Erythroblast (primary cell): ENCODE results near the gene DDAH2.

ENCODE experiments used
- DNase-seq, 2 experiments: peaks; one replicate each; lab custom pipeline; 2025; lab: John Stamatoyannopoulos, UW
- GATA1 ChIP-seq: IDR thresholded peaks from 2 replicates; pipeline ENCODE4 v1.6.1; 2011; ENCODE audit warnings: low read depth, mild to moderate bottlenecking, control low read depth, low read length, moderate library complexity
- POLR2A ChIP-seq: IDR thresholded peaks from 2 replicates; pipeline ENCODE4 v1.6.1; 2011; ENCODE audit warnings: mild to moderate bottlenecking, low read length

Gene DDAH2

GRCh38 chr6:31730631-31731086 lies 1.6 kb upstream of the DDAH2 start:
- no peak for DNase-seq
- TF ChIP-seq GATA1: no peak
- TF ChIP-seq POLR2A: no peak

GRCh38 chr6:31729979-31730630 lies 1.0 kb upstream of the DDAH2 start:
- peak; percentile 87 to 88 for DNase-seq
- no peak for TF ChIP-seq GATA1
- peak; percentile 54 for TF ChIP-seq POLR2A

GRCh38 chr6:31729515-31729978 lies 448 bp upstream of the DDAH2 start:
- TF ChIP-seq GATA1 (no peak), POLR2A (peak; percentile 64)
- DNase-seq: peak; percentile 84 to 89

DNA sequence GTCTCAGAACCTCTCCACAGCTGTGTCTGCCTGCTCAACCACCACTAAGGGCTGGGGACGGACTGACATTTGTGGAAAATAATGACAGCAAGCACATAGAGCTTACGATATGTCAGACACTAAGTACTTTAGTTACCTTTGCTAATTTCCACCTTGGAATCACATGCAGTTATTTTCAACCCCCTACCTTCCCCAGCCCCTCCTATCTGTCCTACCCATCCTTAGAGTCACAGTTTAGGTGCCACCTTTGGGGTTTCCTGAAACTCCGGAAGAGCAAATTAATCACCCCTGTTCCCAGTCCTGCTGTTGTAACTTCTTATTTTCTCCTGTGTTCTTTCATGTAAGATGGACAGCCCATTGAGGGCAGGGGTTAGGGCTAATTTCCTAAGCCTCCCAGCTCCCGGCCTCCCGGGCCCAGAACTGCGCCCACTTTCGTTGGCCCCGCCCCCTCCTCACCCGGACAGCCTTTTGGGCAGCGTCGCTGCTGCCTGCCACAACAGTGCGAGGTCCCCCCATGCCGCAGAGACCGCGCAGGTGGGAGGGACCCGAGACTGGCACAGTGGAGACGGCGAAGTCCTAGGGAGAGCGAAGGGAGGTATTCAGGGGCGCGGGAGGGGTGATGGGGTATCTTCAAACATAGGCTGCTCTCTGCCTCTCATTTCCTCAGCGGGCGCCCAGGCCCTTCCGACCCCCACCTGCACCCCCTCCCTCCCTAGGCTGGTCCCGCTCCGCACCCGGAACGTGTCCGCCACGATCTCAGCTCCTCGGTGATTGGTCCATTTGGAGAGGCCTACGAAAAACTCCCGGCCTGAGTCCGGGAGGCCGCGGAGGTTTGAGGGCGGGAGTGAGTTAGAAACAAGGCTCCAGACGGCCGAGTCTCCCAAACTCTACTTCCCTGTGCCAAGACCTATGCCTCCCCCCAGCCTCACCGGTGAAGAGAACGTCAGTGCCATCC lies 1.1 kb downstream of the DDAH2 start:
- no peak for DNase-seq
- no peak for TF ChIP-seq POLR2A
- TF ChIP-seq GATA1: no peak

- TF ChIP-seq POLR2A (peak; percentile 30), GATA1 (no peak)
- peak; percentile 39 to 68 for DNase-seq
Observed at GRCh38 chr6:31727034-31727716, 1.9 kb downstream of the DDAH2 start.

- no peak for TF ChIP-seq POLR2A
- no peak for TF ChIP-seq GATA1
- DNase-seq: peak in 1 of 2 experiments; percentile 34
Observed at GRCh38 chr6:31725502-31726350, 3.4 kb downstream of the DDAH2 start.

- TF ChIP-seq GATA1 (no peak), POLR2A (no peak)
- no peak for DNase-seq
Observed at GRCh38 chr6:31723980-31724691, 5.0 kb downstream of the DDAH2 start.

DNA sequence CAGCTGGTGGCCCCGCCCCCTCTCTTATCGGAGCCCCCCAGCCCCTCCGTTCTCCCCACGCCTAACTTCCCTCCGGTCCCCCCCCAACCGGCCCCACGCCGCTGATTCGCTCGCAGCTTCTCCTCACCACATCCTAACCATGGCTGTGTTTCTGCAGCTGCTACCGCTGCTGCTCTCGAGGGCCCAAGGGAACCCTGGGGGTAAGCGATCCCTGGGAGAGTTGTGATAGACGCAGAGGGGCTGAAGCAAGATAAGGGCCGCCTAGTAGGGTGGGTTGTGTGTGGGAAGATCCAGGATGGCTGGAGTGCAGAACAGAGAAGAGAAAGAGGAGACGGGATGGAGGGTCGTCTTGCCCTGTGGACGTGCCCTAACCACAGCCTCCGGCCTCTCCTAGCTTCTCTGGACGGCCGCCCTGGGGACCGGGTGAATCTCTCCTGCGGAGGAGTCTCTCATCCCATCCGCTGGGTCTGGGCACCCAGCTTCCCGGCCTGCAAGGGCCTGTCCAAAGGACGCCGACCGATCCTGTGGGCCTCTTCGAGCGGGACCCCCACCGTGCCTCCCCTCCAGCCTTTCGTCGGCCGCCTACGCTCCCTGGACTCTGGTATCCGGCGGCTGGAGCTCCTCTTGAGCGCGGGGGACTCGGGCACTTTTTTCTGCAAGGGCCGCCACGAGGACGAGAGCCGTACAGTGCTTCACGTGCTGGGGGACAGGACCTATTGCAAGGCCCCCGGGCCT lies 5.7 kb downstream of the DDAH2 start, which contains the start of gene MPIG6B:
Gene MPIG6B, plus strand, starts transcription at position 129 of the 735 bp plus-strand sequence. Its CDS starts 11 bp downstream, at position 140.
- no peak for DNase-seq
- TF ChIP-seq POLR2A (no peak), GATA1 (no peak)

DNA sequence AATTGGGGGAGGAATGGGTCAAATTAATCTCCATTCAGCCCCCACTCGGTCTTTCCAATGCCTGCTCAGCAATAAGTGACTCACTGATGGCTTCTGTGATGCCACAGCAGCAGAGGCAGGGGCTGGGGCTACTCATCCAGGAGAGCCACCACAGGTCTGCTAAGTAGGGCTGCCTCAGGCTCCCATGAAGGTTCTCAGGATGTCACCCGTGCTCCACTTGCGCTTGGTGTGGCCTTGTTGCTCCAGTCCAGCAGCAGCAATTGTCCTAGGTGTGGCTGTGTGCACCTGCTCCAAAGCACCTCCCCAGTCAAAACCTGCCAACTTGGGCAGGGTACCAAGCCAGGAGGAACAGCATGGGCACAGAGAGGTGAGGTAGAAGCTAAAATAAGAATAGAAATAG lies 6.9 kb downstream of the DDAH2 start:
- TF ChIP-seq POLR2A (no peak), GATA1 (no peak)
- DNase-seq: no peak

GRCh38 chr6:31721351-31722020 lies 7.6 kb downstream of the DDAH2 start, which contains the start of gene LY6G6C:
TSS of gene LY6G6C (minus strand) at chr6:31721746. CDS start at chr6:31721679, 67 bp downstream.
- TF ChIP-seq GATA1 (no peak), POLR2A (no peak)
- DNase-seq: no peak
